GM12878 (cell line): ENCODE results near the gene DNAJC7. TPM values are rescaled to one million over a fixed set of nuclear protein-coding genes. Genes with fewer than 3 reads are reported as not detected.

Experiments used
- ATAC-seq: fragments of 200-7000 bp; cut with Tn5 transposase; 3 replicates; pipeline ENCODE4 v1.9.1; 2020; ENCODE audit warnings: mild to moderate bottlenecking, moderate library complexity
- BruUV-seq: library from RNA; stranded (reverse); fragments of 400-500 nt; replicated peaks from 2 replicates; lab custom pipeline; 2021; lab: Mats Ljungman, UMichigan
- CTCF ChIA-PET: fragments of 300-600 bp; sonication (Branson Sonifier 250); formaldehyde crosslinking; extraction: SDS; loops from one replicate; lab custom pipeline; 2021; ENCODE audit warnings: inconsistent platforms; lab: Yijun Ruan, JAX
- POLR2A ChIA-PET: fragments of 350-600 bp; formaldehyde crosslinking; extraction: SDS; loops from one replicate; lab custom pipeline; 2021; ENCODE audit warnings: inconsistent platforms; lab: Charles Lee
- RAD21 ChIA-PET: fragments of 300-600 bp; sonication (Branson Sonifier 250); formaldehyde crosslinking; loops from one replicate; lab custom pipeline; 2023; ENCODE audit warnings: antibody characterized with exemption; ENCODE audit not compliant: unreplicated experiment; lab: Charles Lee
- SMC1A ChIA-PET: fragments of 300-600 bp; sonication (Branson Sonifier 250); formaldehyde crosslinking; loops from one replicate; lab custom pipeline; 2023; ENCODE audit not compliant: unreplicated experiment, uncharacterized antibody; lab: Charles Lee
- DNase-seq: peaks from one replicate; pipeline ENCODE4 v3.0.0-alpha.2; 2011; ENCODE audit warnings: low read depth, low spot score
- FAIRE-seq: peaks from 3 replicates; lab custom pipeline; 2011; peaks lifted over from hg19 to GRCh38; lab: Jason Lieb, UNC
- H2AFZ ChIP-seq: 2 replicates; pipeline ENCODE4 v1.6.0; 2011; ENCODE audit warnings: low read depth, low read length, control low read depth; ENCODE audit not compliant: control insufficient read depth
- H3K27ac ChIP-seq: 2 replicates; pipeline ENCODE4 v1.5.1; 2011; ENCODE audit warnings: control low read depth; ENCODE audit not compliant: control insufficient read depth, insufficient read depth
- H3K27me3 ChIP-seq, 2 experiments: replicated peaks in 1 of 2; 2 replicates each; pipeline versions ENCODE4 v1.6.0 to v1.6.1; 2011; ENCODE audit warnings: low read length in 1 of 2; ENCODE audit not compliant: control insufficient read depth in 2 of 2, insufficient read depth in 2 of 2
- H3K36me3 ChIP-seq, 2 experiments: 2 replicates each; pipeline ENCODE4 v1.5.1; 2011; ENCODE audit warnings: low read length in 1 of 2; ENCODE audit not compliant: control insufficient read depth in 2 of 2, insufficient read depth in 2 of 2
- H3K4me1 ChIP-seq: 2 replicates; pipeline ENCODE4 v1.6.1; 2011; ENCODE audit warnings: mild to moderate bottlenecking, low read length, moderate library complexity, mixed read lengths; ENCODE audit not compliant: control insufficient read depth, insufficient read depth
- H3K4me2 ChIP-seq: 2 replicates; pipeline ENCODE4 v1.6.0; 2011; ENCODE audit warnings: control low read depth; ENCODE audit not compliant: control insufficient read depth, insufficient read depth
- H3K4me3 ChIP-seq: fragments of 200-600 bp; sonication (generic); 2 replicates; pipeline ENCODE4 v1.5.1; 2016
- H3K79me2 ChIP-seq: 2 replicates; pipeline ENCODE4 v1.6.0; 2011; ENCODE audit warnings: low read length; ENCODE audit not compliant: control insufficient read depth, insufficient read depth
- H3K9ac ChIP-seq: 2 replicates; pipeline ENCODE4 v1.8.0; 2011; ENCODE audit warnings: low read length, control low read depth, mixed read lengths; ENCODE audit not compliant: control insufficient read depth, insufficient read depth
- H3K9me3 ChIP-seq: replicated peaks from 3 replicates; pipeline ENCODE4 v1.5.1; 2011; ENCODE audit warnings: mild to moderate bottlenecking, low read length; ENCODE audit not compliant: control insufficient read depth, insufficient read depth
- H4K20me1 ChIP-seq: 2 replicates; pipeline ENCODE4 v1.6.0; 2011; ENCODE audit not compliant: control insufficient read depth, insufficient read depth
- CHD2 ChIP-seq: IDR thresholded peaks from 2 replicates; pipeline ENCODE4 v1.6.1; 2011; ENCODE audit warnings: low read depth, low read length, improper control_type of control experiment, borderline replicate concordance
- FOXM1 ChIP-seq: IDR thresholded peaks from 2 replicates; pipeline ENCODE4 v1.6.1; 2012; ENCODE audit warnings: low read depth, mild to moderate bottlenecking, inconsistent platforms, low read length, moderate library complexity
- MTA2 ChIP-seq: fragments of 450-650 bp; IDR thresholded peaks from 2 replicates; pipeline ENCODE4 v1.6.1; 2016; ENCODE audit warnings: low read depth, mild to moderate bottlenecking, moderate library complexity
- NR2F1 ChIP-seq: fragments of 450-650 bp; conservative IDR thresholded peaks from 2 replicates; pipeline ENCODE4 v1.6.1; 2017; ENCODE audit warnings: mild to moderate bottlenecking
- PBX3 ChIP-seq: IDR thresholded peaks from 2 replicates; pipeline ENCODE4 v1.6.1; 2011; ENCODE audit warnings: mild to moderate bottlenecking, low read depth, low read length, moderate library complexity; ENCODE audit not compliant: insufficient replicate concordance
- PML ChIP-seq: IDR thresholded peaks from 2 replicates; pipeline ENCODE4 v1.6.1; 2012; ENCODE audit warnings: low read length, inconsistent platforms
- RAD51 ChIP-seq: fragments of 450-650 bp; IDR thresholded peaks from 2 replicates; pipeline ENCODE4 v1.6.1; 2016; ENCODE audit warnings: moderate library complexity, mild to moderate bottlenecking, inconsistent platforms
- SMAD5 ChIP-seq: IDR thresholded peaks from 2 replicates; pipeline ENCODE4 v1.6.1; 2016; ENCODE audit warnings: antibody characterized with exemption, low read depth
- SREBF2 ChIP-seq: IDR thresholded peaks from 2 replicates; pipeline ENCODE4 v1.6.1; 2012; ENCODE audit warnings: mild to moderate bottlenecking, low read length
- TAF1 ChIP-seq: IDR thresholded peaks from 2 replicates; pipeline ENCODE4 v1.6.1; 2011; ENCODE audit warnings: mild to moderate bottlenecking, low read depth, low read length, borderline replicate concordance
- ZNF384 ChIP-seq: IDR thresholded peaks from 2 replicates; pipeline ENCODE4 v1.6.1; 2012; ENCODE audit warnings: low read depth, mild to moderate bottlenecking, low read length, improper control_type of control experiment, borderline replicate concordance
- WGBS: methylation state at CpG from one replicate; pipeline ENCODE4 v1.1.6; 2016; ENCODE audit warnings: low lambda C conversion rate; ENCODE audit not compliant: insufficient replicate concordance, insufficient coverage; ENCODE audit errors: missing lambda C conversion rate; 5-methylcytosine and 5-hydroxymethylcytosine counted together
- in situ Hi-C: fragments of 300-500 bp; cut with MboI; formaldehyde crosslinking; loops from 9 replicates; pipeline ENCODE4 v1.14.3; 2018; ENCODE audit warnings: mixed read lengths
- intact Hi-C: fragments of 100-400 bp; cut with micrococcal nuclease; formaldehyde crosslinking; loops from one replicate; pipeline ENCODE4 v1.14.2; 2022; ENCODE audit not compliant: unreplicated experiment
- polyA plus RNA-seq, 11 experiments: library from polyadenylated mRNA; depleted of rRNA in 4 of 11; unstranded in 6 of 11; stranded (reverse) in 5 of 11; fragments of >200 nt; fragmentation: Nextera tagmentation in 4 of 11; fragmentation: Illumina TruSeq in 1 of 11; extraction: Ambion mirVana in 4 of 11; extraction: Trizol in 1 of 11; gene quantifications; 1 replicate in 1 of 11; 2 replicates in 10 of 11; pipeline versions ENCODE4 v1.2.1 to v1.2.3, GENCODE V29; 2011 to 2016; ENCODE audit warnings: inconsistent platforms in 2 of 11, missing spikeins in 2 of 11, low read depth in 1 of 11
- total RNA-seq, 4 experiments: library from RNA; depleted of rRNA in 3 of 4; stranded (reverse); fragments of >200 nt in 3 of 4; fragmentation: Illumina TruSeq in 1 of 4; extraction: Trizol in 1 of 4; gene quantifications; 2 replicates each; pipeline versions ENCODE4 v1.2.1 to v1.2.3, GENCODE V29; 2013 to 2021
- TF ChIP-seq, protein P1 (sequence below): IDR thresholded peaks from 2 replicates; pipeline ENCODE4 v1.6.1; 2011; ENCODE audit warnings: low read depth, mild to moderate bottlenecking, low read length, moderate library complexity, borderline replicate concordance; ENCODE audit errors: extremely low read depth

The DNAJC7 gene
- total and polyA plus RNA-seq, 10 of the 15 experiments (the other 5 are each of a cell fraction or from before 2014, with no cell fraction given) = 60.1 to 173 (median 94.9) TPM

DNA sequence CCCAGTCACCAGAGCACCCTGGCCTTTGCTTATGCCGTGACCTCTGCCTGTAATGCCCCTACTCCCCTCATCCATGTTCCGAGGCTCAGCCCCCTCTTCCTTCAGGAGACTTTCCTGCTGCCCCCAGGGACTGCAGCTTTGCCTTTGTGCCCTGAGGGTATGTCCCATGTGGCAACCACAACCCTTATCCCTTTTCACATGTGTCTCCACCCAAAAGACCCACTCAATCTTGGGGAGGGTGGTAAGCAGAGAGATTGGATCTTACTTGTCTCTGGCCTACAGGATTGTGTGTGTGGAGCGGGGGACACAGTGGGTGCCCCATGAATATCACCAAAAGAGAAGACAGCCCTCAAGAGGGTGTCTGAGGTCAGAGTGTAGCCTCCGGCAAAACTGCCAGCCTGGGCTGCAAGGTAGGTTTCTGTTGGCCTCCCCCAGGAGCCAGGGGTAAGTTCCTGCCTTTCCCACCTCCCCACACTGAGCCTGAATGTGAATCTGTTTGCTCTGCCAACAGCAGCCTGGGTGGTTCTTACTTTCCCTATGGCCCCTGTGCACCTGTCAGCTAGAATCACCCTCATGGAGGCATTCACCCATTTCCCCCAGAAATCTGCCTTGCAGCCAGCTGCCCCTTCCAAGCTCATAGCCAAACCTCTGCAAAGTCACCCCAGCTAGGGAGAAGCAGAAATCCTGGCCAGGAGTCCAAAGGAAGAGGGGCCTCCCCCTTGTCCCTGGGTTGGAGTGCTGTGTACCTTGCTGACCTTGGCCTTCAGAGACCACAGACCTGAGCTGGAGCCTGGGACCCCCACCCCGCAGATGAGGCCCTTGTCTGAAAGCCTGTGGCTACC lies 44.6 kb upstream of the DNAJC7 start:
- POLR2A ChIA-PET = interaction anchor here (0.6 kb wide), 1 partner anchor 368 kb away, joined by 3 read pairs; no protein-coding TSS in a partner anchor
- no peaks in the 10 kb centered on the region for H4K20me1 ChIP-seq
- H3K4me3 ChIP-seq = no peak overlapping the region
- no peak overlapping the region for H2AFZ ChIP-seq
- no TSS peak for BruUV-seq
- peaks cover 11% of the 10 kb centered on the region for H3K4me1 ChIP-seq
- FAIRE-seq (no peak), DNase-seq (no peak), ATAC-seq (no peak)
- no peak overlapping the region for H3K4me2 ChIP-seq
- no peaks in the 10 kb centered on the region for H3K36me3 ChIP-seq
- in situ Hi-C loops = no loop called here
- RAD21 ChIA-PET = no interaction called here
- H3K79me2 ChIP-seq = no peaks in the 10 kb centered on the region
- WGBS = 52% methylated on average over 5 of the region's 5 CpGs
- TF ChIP-seq, protein P1, sequence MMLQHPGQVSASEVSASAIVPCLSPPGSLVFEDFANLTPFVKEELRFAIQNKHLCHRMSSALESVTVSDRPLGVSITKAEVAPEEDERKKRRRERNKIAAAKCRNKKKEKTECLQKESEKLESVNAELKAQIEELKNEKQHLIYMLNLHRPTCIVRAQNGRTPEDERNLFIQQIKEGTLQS = no peak
- TF ChIP-seq CHD2 = no peak
- TF ChIP-seq ZNF384 = no peak
- TF ChIP-seq SREBF2 = no peak
- H3K27me3 ChIP-seq = no peaks in the 10 kb centered on the region
- no peak overlapping the region for H3K27ac ChIP-seq
- no peak overlapping the region for H3K9ac ChIP-seq
- SMC1A ChIA-PET = interaction anchor here (0.5 to 1.3 kb wide), 2 partner anchors 23 to 36 kb away, joined by 3 to 4 read pairs; no protein-coding TSS in a partner anchor
- CTCF ChIA-PET = interaction anchor here (0.6 to 1.3 kb wide), 3 partner anchors 12 to 120 kb away, joined by 3 to 4 read pairs (median 3); no protein-coding TSS in a partner anchor
- H3K9me3 ChIP-seq = peaks cover 1% of the 10 kb centered on the region; the same call in 2 of the 3 replicates
- intact Hi-C loops = loop anchor here (5.0 kb wide), 1 partner anchor 35 kb away; no protein-coding TSS in a partner anchor

DNA sequence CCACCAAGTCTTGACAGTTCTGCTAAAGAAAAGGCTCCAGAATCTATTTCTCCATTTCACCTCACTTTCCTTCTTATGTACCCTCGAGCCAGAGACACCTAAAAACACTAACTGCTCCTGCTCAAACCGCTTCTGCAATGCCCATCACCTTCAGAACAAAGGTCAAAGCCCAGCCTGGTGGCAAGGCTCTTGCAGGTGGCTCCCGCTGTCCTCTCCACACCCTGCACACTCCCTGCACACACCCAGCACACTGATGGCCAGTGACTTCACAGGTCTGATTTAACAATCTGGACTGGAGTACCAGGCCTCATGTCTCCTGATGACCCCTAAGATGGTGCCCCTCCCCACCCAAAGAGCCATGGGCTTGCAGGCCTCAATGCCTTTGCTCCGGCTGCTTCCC lies 43.0 kb upstream of the DNAJC7 start:
- H3K9me3 ChIP-seq = peaks cover 8% of the 10 kb centered on the region; the same call in 2 of the 3 replicates
- in situ Hi-C loops (no loop called here), intact Hi-C loops (loop anchor here (5.0 kb wide), 1 partner anchor 33 kb away; no protein-coding TSS in a partner anchor)
- CTCF ChIA-PET = no interaction called here
- no peak overlapping the region for H3K4me3 ChIP-seq
- H4K20me1 ChIP-seq = no peaks in the 10 kb centered on the region
- H2AFZ ChIP-seq = no peak overlapping the region
- no peak overlapping the region for H3K9ac ChIP-seq
- no peak for FAIRE-seq
- POLR2A ChIA-PET = interaction anchor here (1.2 kb wide), 1 partner anchor 12 kb away, joined by 3 read pairs; no protein-coding TSS in a partner anchor
- ATAC-seq = no peak
- 48% methylated on average over 4 of the region's 4 CpGs for WGBS
- BruUV-seq = no TSS peak
- H3K27ac ChIP-seq = no peak overlapping the region
- SMC1A ChIA-PET = no interaction called here
- RAD21 ChIA-PET = no interaction called here
- no peak overlapping the region for H3K4me2 ChIP-seq
- DNase-seq = no peak
- H3K36me3 ChIP-seq = no peaks in the 10 kb centered on the region
- peaks cover 11% of the 10 kb centered on the region for H3K4me1 ChIP-seq
- no peaks in the 10 kb centered on the region for H3K27me3 ChIP-seq
- no peaks in the 10 kb centered on the region for H3K79me2 ChIP-seq
- TF ChIP-seq MTA2 = no peak
- no peak for TF ChIP-seq NR2F1
- TF ChIP-seq PML = no peak
- TF ChIP-seq SMAD5 = no peak
- TF ChIP-seq FOXM1 = no peak
- no peak for TF ChIP-seq RAD51
- TF ChIP-seq TAF1 = no peak
- TF ChIP-seq PBX3 = no peak
